Measurements from ENCODE around the gene CDK5RAP1. TPM values are rescaled to one million over a fixed set of nuclear protein-coding genes. Genes with fewer than 3 reads are reported as not detected.
"Not testable (repeated sequence)": the region's sequence is repeated elsewhere in the genome, so short reads cannot be mapped to it uniquely, and the experiment has no call there.

The CDK5RAP1 gene
- total and polyA plus RNA-seq, 2 of the 4 experiments (the other 2 are of a cell fraction), result 23.9 to 28.1 TPM

GRCh38 chr20:33389326-33389725 lies 12.0 kb downstream of the CDK5RAP1 start:
- H3K36me3 ChIP-seq (ENCODE audit: control insufficient read depth, insufficient read depth, low read length), result peaks cover 22% of the 10 kb centered on the region
- H3K18ac ChIP-seq (ENCODE audit: low read depth, low read length); H4K20me1 ChIP-seq (ENCODE audit: insufficient read depth, low read length); H3K27ac ChIP-seq (ENCODE audit: insufficient read depth, low read length); H4K91ac ChIP-seq (ENCODE audit: insufficient read depth, low read depth, low read length); H2BK20ac ChIP-seq (ENCODE audit: low read depth, low read length); H3K9me3 ChIP-seq (ENCODE audit: control insufficient read depth, insufficient read depth, low read length); ATAC-seq (ENCODE audit: low read depth); H3K9ac ChIP-seq (ENCODE audit: low read depth, low read length); H3K14ac ChIP-seq (replicated peaks; ENCODE audit: low read depth, low read length); H2AK9ac ChIP-seq (replicated peaks; ENCODE audit: low read depth, low read length, poor library complexity); H3K9me1 ChIP-seq (ENCODE audit: insufficient read depth, low read length); H3K27me3 ChIP-seq (ENCODE audit: control insufficient read depth, insufficient read depth, low read length); POLR2A ChIA-PET (ENCODE audit: unreplicated experiment); H2BK120ac ChIP-seq (ENCODE audit: low read depth, low read length); H2AK5ac ChIP-seq (ENCODE audit: low read depth, low read length); H3K56ac ChIP-seq (ENCODE audit: extremely low read depth, insufficient read depth, low read length); dilution Hi-C loops (cut with HindIII; ENCODE audit: low sequenced_read_pairs, unreplicated experiment); H3K4me1 ChIP-seq (ENCODE audit: control insufficient read depth, insufficient read depth, low read length); BruUV-seq (replicated peaks); intact Hi-C loops (cut with micrococcal nuclease); H3K4me3 ChIP-seq (ENCODE audit: insufficient read depth, low read depth, low read length); H3K4me2 ChIP-seq (ENCODE audit: low read depth, low read length); H3K23ac ChIP-seq (ENCODE audit: low read depth, low read length); H2BK15ac ChIP-seq (ENCODE audit: low read depth, low read length); H2AFZ ChIP-seq (replicated peaks; ENCODE audit: low read length, poor library complexity); H4K8ac ChIP-seq (ENCODE audit: low read depth in 2 of 2, low read length in 2 of 2); DNase-seq; H4K5ac ChIP-seq (ENCODE audit: low read depth, low read length); H3K4ac ChIP-seq (ENCODE audit: low read depth, low read length); H2BK5ac ChIP-seq (ENCODE audit: low read depth, low read length, poor library complexity, severe bottlenecking); in situ Hi-C loops (cut with MboI; ENCODE audit: low sequenced_read_pairs): not testable (repeated sequence)
- CTCF ChIA-PET, result interaction anchor here (0.6 kb wide), 1 partner anchor 9 kb away, joined by 3 read pairs; no protein-coding TSS in a partner anchor
- peaks cover 1 to 15% of the 10 kb centered on the region in 2 experiments; a peak in 3 of 4 replicates for H3K79me1 ChIP-seq (ENCODE audit: low read depth in 1 of 2, low read length in 2 of 2)
- 95% methylated on average over 8 of the region's 36 CpGs; no CpG with 5 or more reads in 1 of the 2 experiments for WGBS, 2 experiments (ENCODE audit: extremely low coverage in 2 of 2, insufficient read length in 1 of 2)

All from IMR-90 (cell line).